HCT116 (cell line): Measurements from ENCODE around the gene ARFGAP1.

Experiments used
- ATF3 ChIP-seq: IDR thresholded peaks from 2 replicates; pipeline ENCODE4 v1.6.1; 2012
- CTCF ChIP-seq, 3 experiments: fragments of 200-600 bp in 1 of 3; sonication (generic) in 1 of 3; IDR thresholded peaks in 2 of 3; conservative IDR thresholded peaks in 1 of 3; 2 replicates each; pipeline ENCODE4 v1.5.1; 2012 to 2017; ENCODE audit warnings: low read depth in 2 of 3, low read length in 2 of 3, antibody characterized with exemption in 1 of 3, borderline replicate concordance in 1 of 3, control low read depth in 1 of 3, mild to moderate bottlenecking in 1 of 3, mixed read lengths in 1 of 3, mixed run types in 1 of 3, moderate library complexity in 1 of 3; ENCODE audit not compliant: insufficient read depth in 1 of 3
- ELF1 ChIP-seq: IDR thresholded peaks from 2 replicates; pipeline ENCODE4 v1.6.1; 2012; ENCODE audit warnings: low read depth, borderline replicate concordance
- EZH2 ChIP-seq: fragments of 200-600 bp; sonication (generic); IDR thresholded peaks from 2 replicates; pipeline ENCODE4 v1.6.1; 2017; ENCODE audit warnings: antibody characterized with exemption, mixed run types
- EZH2phosphoT487 ChIP-seq: fragments of 200-600 bp; IDR thresholded peaks from 2 replicates; pipeline ENCODE4 v1.6.1; 2018; ENCODE audit warnings: antibody characterized with exemption, borderline replicate concordance
- FOSL1 ChIP-seq: IDR thresholded peaks from 2 replicates; pipeline ENCODE4 v1.6.1; 2012; ENCODE audit warnings: low read depth
- MAX ChIP-seq: IDR thresholded peaks from 2 replicates; pipeline ENCODE4 v1.6.1; 2012
- POLR2A ChIP-seq: IDR thresholded peaks from 2 replicates; pipeline ENCODE4 v1.7.0; 2011; ENCODE audit warnings: borderline replicate concordance; ENCODE audit not compliant: insufficient read depth, insufficient read length; ENCODE audit errors: extremely low read depth
- POLR2AphosphoS5 ChIP-seq: IDR thresholded peaks from 2 replicates; pipeline ENCODE4 v1.6.1; 2011; ENCODE audit warnings: mild to moderate bottlenecking, low read depth, low read length, moderate library complexity
- SIN3A ChIP-seq: IDR thresholded peaks from 2 replicates; pipeline ENCODE4 v1.6.1; 2012; ENCODE audit warnings: low read depth
- TCF7L2 ChIP-seq: IDR thresholded peaks from 2 replicates; pipeline ENCODE4 v1.7.0; 2011; ENCODE audit warnings: borderline replicate concordance, inconsistent platforms; ENCODE audit not compliant: insufficient read depth, insufficient read length; ENCODE audit errors: extremely low read depth
- YY1 ChIP-seq: IDR thresholded peaks from 2 replicates; pipeline ENCODE4 v1.6.1; 2011; ENCODE audit warnings: low read length, low read depth, moderate library complexity, mild to moderate bottlenecking; ENCODE audit not compliant: insufficient replicate concordance; ENCODE audit errors: extremely low read depth

GRCh38 chr20:63329331-63330083 lies 56.9 kb downstream of the ARFGAP1 start:
- TF ChIP-seq CTCF (IDR thresholded peaks at IDR 0.05 in 2 of 3, conservative IDR thresholded peaks at IDR 0.05 in 1 of 3; ENCODE audit: borderline replicate concordance in 1 of 3, insufficient read depth in 1 of 3, low read depth in 2 of 3, low read length in 2 of 3) = no peak
- no peak for TF ChIP-seq POLR2AphosphoS5
- no peak for TF ChIP-seq TCF7L2
- no peak for TF ChIP-seq POLR2A
- TF ChIP-seq EZH2 = no peak
- no peak for TF ChIP-seq SIN3A
- no peak for TF ChIP-seq YY1
- no peak for TF ChIP-seq ELF1
- TF ChIP-seq ATF3 = no peak
- no peak for TF ChIP-seq MAX
- no peak for TF ChIP-seq EZH2phosphoT487
- TF ChIP-seq FOSL1 = no peak
